Stimulated activated CD8-positive, alpha-beta memory T cell treated with anti-CD3 and anti-CD28 coated beads, Interleukin-15, amount 100 ng/mL, for 1 hour (primary cell): ENCODE measurements around the gene GPHA2.

Experiments used
- DNase-seq: peaks from one replicate; pipeline ENCODE4 v3.0.0-alpha.2; 2020; ENCODE audit warnings: low read depth

GPHA2 gene

DNA sequence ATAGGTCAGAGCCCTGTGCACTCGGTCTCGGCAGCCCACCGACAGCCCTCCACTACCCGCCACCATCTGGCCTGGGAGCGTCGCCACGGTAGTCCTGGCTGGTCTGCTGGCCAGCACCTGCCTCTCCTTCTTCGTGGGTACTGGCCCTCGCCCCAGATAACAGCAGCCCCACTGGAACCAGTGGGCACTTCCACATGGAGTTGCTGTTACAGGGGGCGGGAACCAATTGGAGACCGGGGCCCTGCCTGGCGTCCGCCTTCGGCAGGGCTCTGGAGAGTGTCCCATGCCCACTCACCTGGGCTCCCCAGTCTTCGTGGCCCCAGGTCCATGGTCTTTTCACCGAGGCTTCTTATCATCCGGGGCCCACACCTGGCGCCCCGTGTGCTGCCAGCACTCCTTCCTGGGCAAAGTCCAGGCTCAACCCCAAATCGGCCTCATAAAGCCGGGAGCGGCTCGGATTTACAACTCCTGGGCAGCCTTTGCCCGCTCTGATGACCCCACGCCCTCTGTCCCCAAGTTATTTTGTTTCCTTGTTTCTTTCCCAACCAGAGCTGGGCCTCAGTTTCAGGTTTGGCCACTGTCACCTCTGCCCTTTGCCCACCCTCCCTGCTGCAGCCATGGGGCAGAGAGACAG lies 44.4 kb downstream of the GPHA2 start:
- no peak for DNase-seq

DNA sequence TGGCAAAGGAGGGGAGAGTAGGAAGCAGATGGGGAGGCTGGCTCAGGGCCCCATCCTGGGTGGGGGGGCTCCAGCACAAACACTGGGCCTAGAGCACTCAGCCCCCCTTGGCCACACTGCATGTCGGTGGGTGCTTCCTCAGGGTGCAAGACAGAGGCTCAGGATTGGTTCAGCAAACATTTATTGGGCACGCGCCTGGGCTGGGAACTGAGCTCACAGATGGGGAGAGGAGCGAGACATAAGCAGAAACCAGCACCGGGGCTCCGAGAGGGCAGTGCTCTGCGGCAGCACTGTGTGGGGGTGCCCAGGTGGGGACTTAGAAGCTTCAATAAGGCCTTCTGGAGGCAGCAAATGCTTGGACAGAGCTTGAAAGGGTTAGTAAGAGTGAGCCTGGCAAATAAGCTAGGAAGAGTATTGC lies 45.2 kb downstream of the GPHA2 start:
- no peak for DNase-seq

DNA sequence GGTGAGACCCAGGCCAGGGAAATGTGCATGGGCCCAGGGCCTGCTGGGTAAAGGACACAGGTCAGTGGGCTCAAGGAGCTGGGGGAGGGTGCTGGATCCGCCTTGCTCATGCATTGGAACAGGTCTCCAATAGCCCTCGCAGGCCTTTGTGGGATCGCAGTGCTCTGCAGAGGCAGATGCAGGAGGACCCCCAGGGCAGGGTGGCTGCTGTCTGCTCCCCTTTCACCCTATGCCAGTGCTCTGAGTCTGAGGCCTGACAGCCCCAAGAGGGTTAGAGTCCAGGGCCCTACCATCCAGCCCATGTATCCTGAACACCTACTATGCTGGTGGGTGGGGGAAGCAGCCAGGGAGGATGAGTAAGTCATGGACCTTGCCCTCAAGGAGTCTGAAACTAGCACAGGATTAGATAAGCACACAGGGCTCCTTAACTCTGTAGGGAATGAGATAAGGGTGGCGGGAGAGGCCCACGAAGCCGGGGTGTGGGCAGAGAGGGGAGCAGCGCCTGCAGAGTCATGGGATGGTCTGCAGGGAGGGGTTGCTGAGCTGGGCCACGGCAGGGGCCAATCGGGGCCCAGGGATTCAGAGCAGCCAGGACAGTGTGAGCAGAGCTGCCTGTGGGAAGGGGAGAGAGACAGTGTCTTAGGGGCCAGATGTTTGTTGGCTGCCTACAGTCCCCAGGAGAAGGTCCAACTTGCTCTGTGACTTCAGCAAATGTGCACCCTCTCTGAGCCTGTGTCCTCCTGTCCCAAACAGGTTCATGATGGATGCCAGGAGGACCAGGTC lies 46.8 kb downstream of the GPHA2 start:
- DNase-seq: no peak

DNA sequence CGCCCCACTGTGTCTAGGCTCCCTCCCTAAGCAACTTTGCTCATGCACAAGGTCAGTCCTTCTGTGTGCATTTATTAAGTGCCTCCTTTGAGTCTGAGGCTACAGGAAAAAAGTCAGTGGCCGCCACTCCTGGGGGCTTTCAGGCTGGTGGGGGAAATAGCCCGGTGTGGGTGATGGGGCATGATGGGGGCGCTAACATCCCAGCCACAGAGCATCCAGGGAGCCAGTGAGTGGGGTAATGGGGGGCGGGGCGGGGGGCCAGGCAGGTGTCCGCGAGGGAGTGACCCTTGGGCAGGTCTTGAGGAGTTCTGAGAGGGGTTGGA lies 47.3 kb downstream of the GPHA2 start:
- DNase-seq: no peak

DNA sequence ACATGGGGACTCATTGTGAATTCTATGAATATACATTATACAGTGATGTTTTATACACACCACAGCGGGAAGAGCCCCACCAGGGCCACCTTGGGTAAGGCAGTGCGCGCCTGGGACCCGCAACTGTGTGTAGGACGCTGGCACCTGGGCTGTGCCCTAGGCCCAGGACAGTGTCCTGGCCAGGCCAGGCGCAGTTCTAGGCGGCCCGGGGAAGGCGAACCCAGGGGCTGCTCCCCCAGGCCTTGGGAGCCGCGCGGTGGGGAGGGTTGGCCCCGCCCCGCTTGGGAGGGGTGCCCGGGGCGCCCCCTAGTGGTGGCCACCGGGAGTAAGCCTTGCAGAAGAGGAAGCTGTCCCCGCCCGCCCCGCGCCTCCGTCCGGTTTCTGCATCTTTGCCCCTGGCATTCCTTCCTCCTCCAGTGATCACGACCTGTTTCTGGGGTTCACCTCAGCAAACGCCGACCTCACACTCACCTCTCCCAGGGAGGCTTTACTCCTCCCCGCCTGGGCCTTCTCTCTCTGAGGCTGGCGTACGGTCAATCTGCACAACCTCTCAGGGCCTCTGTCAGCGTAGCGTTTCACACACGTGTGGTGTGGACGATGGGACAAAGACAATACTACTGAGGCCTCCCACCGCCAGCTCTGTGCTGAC lies 47.8 kb downstream of the GPHA2 start:
- DNase-seq: peak; percentile 66

DNA sequence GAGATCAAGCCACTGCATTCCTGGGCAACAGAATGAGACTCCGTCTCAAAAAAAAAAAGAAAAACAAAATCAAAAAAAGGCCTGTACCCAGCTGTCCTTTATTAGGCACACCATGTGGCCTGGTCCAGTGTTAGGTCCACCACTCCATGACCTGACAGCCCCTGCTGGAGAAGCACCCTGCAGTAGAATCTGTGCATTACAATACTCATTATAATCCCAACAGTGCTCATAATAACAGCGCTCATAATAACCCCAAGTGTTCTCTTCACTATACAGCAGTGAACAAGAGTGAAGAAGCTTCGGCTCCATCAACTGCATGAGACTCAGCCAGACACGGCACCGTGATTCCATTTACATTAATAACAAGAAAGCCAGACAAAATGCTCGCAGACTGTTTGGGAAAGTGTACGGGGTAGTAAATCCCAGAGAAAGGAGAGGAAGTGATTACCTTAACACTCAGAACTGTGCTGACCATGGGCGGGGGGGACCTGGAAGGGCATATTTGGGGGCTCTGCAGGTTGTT lies 48.4 kb downstream of the GPHA2 start:
- DNase-seq: no peak

DNA sequence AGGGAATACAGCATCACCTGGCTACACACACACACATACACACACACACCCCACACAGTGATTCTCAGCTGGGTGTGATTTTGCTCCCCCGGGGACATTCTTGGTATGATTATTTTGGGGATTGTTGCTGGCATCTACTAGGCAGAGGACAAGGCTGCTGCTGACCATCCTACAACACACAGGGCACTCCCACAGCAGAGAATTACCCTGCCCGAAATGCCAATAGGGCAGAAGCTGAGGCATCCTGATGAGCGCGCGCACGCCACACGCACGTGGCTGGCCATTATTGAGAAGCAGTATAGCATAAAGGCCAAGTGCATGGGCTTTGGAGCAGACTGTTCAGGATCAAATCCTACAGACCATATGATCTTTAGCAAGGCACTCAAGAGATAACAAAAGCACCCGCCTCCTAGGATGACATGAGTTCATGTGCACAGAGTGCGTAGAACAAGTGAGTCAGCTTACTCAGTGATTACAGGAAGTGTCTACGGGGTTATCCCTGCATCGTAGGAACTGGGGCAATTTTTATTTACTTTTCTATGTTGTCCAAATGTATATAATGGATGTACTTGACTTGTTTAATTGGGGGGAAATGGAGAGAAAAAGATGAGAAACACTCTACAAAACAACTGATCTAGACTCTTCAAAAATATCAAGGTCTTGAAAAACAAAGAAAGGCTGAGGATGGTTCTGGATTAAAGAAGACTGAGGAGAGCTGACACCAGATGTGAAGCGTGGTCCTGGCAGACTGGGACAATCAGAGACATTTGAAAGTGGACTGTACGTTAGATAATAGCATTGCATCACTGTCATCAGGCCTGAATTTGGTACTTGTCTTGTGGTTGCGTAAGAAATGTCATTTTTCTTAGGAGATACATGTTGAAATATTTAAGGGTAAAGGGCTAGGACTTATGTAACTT lies 50.1 kb downstream of the GPHA2 start:
- no peak for DNase-seq
